IMR-90 (cell line): ENCODE data around the gene CIB2.

Experiments
- MXI1 ChIP-seq: IDR thresholded peaks from 2 replicates; pipeline ENCODE4 v1.6.1; 2012; ENCODE audit warnings: low read depth, mild to moderate bottlenecking, low read length, moderate library complexity, borderline replicate concordance
- RAD21 ChIP-seq: IDR thresholded peaks from 2 replicates; pipeline ENCODE4 v1.6.1; 2012; ENCODE audit warnings: low read length, improper control_type of control experiment

GRCh38 chr15:78148392-78149067 is 17.3 kb upstream of the CIB2 start:
- TF ChIP-seq MXI1 (no peak), RAD21 (no peak)
